ENCODE data around the gene HDAC4. TPM values are rescaled to one million over a fixed set of nuclear protein-coding genes. Genes with fewer than 3 reads are reported as not detected.

HDAC4 gene
- total RNA-seq, 1 donor, result 20.3 TPM

DNA sequence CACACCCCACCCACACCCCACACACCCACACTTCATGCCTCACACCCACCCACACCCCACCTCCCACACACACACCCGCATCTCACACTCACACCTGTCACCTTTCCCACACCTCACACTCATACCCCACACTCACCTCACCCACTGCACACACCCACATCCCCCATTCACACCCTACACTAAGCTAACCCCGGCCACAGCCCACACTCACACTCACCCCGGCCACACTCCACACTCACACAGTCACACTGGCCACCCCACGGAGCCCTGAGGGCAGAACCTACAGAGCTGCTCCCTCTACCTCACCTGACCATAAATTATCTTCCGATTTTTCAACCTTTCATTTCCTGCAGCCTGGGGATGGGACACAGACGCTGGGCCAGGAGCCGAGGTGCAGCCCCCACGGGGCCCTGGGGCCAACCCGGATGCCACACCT, 241.3 kb downstream of the HDAC4 start:
- TF ChIP-seq, protein P1, sequence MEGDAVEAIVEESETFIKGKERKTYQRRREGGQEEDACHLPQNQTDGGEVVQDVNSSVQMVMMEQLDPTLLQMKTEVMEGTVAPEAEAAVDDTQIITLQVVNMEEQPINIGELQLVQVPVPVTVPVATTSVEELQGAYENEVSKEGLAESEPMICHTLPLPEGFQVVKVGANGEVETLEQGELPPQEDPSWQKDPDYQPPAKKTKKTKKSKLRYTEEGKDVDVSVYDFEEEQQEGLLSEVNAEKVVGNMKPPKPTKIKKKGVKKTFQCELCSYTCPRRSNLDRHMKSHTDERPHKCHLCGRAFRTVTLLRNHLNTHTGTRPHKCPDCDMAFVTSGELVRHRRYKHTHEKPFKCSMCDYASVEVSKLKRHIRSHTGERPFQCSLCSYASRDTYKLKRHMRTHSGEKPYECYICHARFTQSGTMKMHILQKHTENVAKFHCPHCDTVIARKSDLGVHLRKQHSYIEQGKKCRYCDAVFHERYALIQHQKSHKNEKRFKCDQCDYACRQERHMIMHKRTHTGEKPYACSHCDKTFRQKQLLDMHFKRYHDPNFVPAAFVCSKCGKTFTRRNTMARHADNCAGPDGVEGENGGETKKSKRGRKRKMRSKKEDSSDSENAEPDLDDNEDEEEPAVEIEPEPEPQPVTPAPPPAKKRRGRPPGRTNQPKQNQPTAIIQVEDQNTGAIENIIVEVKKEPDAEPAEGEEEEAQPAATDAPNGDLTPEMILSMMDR (IDR thresholded peaks at IDR 0.05; ENCODE audit: insufficient read depth, low read depth, low read length), result no peak
- DNase-seq (ENCODE audit: low read depth), result no peak
- no peak overlapping the region for H3K4me3 ChIP-seq (ENCODE audit: low read depth, low read length)

DNA sequence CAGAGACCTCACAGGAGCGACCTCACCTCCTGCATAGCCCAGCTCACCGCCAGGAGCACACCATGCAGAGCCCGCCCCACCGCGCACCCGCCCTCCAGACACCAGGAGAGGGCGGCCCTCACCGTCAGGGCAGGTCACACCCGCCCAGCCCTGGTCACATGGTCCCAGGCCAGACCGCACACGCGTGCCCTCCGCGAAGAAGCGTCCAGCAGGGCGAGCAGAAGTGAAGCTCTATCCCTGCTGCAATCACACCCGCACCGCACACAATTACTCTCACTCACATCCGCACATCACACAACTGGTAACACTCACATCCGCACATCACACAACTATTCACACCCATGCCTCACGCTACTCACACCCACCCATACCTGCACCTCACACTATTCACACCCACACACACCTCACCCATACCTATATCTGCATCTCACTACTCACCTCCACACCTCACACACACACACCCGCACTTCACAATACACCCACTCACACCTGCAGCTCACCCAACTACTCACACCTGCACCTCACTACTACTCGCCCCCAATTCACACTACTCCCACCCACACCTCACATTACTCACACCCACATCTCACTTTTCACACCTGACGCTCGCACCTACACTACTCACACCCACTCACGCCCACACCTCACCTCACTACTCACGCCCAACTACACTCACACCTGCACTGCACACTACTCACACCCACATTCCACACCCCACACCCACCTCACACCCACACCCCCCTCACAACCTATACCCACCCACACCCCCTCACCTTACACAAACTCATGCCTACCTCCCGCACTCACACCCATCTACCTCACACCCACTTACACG, 242.0 kb downstream of the HDAC4 start:
- no peak overlapping the region for H3K4me3 ChIP-seq (ENCODE audit: low read depth, low read length)
- TF ChIP-seq, protein P1 (IDR thresholded peaks at IDR 0.05; ENCODE audit: insufficient read depth, low read depth, low read length), result no peak
- DNase-seq (ENCODE audit: low read depth), result no peak

DNA sequence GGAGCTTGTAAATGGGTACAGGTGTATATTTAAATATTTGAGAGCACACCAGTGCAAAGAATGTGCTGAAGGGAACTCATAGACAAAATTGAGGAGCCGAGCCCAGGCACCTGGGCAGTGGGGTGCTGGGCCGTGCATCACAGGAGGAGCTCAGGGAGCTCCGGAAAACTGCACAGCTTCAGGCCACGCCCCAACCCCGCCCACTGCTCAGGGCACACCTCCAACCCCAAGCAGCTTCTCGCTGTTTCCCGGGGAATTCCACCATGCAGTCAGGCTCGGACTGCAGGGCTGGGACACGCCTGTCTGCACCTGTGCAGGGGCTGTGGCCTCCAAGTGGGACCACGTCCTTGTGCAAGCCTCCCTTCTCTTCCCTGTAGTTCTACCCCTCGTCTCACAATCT, 243.0 kb downstream of the HDAC4 start:
- DNase-seq (ENCODE audit: low read depth), result no peak
- TF ChIP-seq, protein P1 (IDR thresholded peaks at IDR 0.05; ENCODE audit: insufficient read depth, low read depth, low read length), result no peak
- H3K4me3 ChIP-seq (ENCODE audit: low read depth, low read length), result no peak overlapping the region

DNA sequence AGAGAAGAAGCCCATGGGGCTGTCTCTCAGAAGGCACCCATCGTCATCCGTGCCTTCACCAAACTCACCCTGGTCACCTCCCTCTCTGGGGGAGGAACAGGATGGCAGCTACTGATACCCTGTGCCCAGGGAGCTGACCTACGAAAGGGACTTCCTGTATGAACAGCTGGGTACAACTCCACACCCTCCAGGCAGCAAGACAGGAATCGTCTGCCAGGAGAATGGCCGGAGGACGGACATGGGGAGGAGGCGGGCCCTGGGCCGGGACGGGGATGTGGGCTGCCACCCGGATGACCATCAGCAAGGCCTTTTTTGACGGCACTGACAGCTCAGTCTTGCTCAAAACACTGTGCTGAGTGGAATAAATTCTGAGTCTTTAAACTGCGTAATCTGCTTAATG, 243.6 kb downstream of the HDAC4 start:
- TF ChIP-seq, protein P1 (IDR thresholded peaks at IDR 0.05; ENCODE audit: insufficient read depth, low read depth, low read length), result no peak
- DNase-seq (ENCODE audit: low read depth), result no peak
- H3K4me3 ChIP-seq (ENCODE audit: low read depth, low read length), result no peak overlapping the region

DNA sequence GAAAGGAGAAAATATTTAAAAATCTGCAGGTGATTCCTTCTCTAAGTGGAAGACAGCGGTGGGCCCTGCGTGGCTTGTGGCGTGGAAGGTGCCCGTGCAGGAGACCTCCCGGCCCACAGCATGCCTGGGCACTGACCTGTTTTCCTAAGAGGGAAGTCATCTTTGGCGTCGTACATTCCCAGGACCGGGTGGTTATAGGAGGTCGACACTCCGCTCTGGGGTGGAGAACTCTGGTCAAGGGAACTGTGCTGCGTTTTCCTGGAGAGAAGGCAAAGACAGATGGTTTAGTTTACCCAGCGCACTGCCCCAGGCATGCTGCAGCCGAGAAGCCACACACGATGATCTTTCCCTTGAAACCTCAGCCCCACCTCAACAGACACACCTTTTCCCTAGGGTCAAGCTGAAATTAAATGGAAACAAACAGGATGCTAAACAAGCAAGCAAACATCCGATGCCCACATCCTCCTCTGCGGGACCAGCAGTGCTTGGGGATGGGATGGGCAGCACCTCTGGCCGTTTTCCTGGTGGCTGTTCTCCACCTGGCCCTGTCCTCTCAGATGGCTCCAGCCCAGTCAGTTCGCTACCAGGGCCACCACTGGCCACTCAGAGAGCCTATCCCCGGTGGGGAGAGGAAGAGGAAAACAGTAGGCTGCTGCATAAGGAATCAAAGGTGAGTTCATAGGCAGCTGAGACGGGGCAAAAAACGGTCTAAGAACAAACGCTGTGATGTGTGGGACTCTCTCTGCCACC, 244.1 kb downstream of the HDAC4 start:
- no peak overlapping the region for H3K4me3 ChIP-seq (ENCODE audit: low read depth, low read length)
- TF ChIP-seq, protein P1 (IDR thresholded peaks at IDR 0.05; ENCODE audit: insufficient read depth, low read depth, low read length), result no peak
- no peak for DNase-seq (ENCODE audit: low read depth)

DNA sequence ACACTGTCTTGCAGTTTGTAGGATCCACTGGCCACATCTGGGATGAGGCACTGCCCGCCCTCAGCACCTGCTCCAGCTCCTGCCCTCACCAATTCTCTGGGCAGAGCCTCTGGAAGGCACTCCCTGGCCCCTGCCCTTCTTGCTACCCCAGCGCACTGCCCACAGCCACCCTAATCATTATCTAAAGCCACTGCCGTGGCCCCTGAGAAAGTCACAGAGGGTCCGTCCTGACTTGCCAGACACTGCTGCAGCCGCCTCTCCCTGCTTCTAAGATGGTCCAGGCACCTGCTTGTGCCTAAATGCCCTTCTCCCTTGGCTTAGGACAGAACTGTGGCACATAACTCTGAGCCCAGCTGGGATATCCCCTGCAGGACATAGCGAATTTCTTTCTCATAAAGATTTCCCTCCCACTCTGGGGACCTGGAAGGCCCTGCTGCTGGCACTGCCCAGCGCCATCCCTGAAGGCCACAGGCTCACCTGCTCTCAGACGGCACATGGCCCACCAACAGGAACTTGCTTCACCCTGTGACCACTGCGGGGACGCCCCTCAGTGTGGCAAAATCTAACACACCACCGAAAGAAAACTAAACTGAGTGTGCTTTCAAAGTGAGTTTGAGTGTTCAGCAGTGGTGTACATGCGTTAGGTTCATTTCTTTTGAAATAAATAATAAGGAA, 244.9 kb downstream of the HDAC4 start:
- no peak for DNase-seq (ENCODE audit: low read depth)
- no peak overlapping the region for H3K4me3 ChIP-seq (ENCODE audit: low read depth, low read length)
- TF ChIP-seq, protein P1 (IDR thresholded peaks at IDR 0.05; ENCODE audit: insufficient read depth, low read depth, low read length), result no peak

All from fibroblast of villous mesenchyme (primary cell).